Testis (tissue), 3 donors: ENCODE results near the gene CRIP3. TPM values are rescaled to one million over a fixed set of nuclear protein-coding genes. Genes with fewer than 3 reads are reported as not detected.

Experiments
- DNase-seq: peaks from one replicate; pipeline ENCODE4 v3.0.0-alpha.2; 2019
- H3K27ac ChIP-seq, 2 donors: fragments of 200-600 bp; sonication (generic); one replicate each; pipeline ENCODE4 v1.5.1; 2019
- H3K27me3 ChIP-seq: fragments of 200-600 bp; sonication (generic); one replicate; pipeline ENCODE4 v1.5.1; 2019
- H3K36me3 ChIP-seq: fragments of 200-600 bp; sonication (generic); one replicate; pipeline ENCODE4 v1.5.1; 2017; ENCODE audit warnings: low read depth; ENCODE audit errors: missing control alignments
- H3K4me1 ChIP-seq: fragments of 200-600 bp; sonication (generic); one replicate; pipeline ENCODE4 v1.5.1; 2019
- H3K4me3 ChIP-seq, 2 donors: fragments of 200-600 bp; sonication (generic); one replicate each; pipeline ENCODE4 v1.5.1; 2017 to 2019
- H3K9me3 ChIP-seq: fragments of 200-600 bp; sonication (generic); one replicate; pipeline ENCODE4 v1.5.1; 2017
- POLR2A ChIP-seq: fragments of 450-650 bp; IDR thresholded peaks from one replicate; pipeline ENCODE4 v1.6.1; 2017; ENCODE audit warnings: antibody characterized with exemption, mild to moderate bottlenecking, moderate library complexity
- WGBS, 2 donors: methylation state at CpG; one replicate each; pipeline ENCODE4 v1.1.5; 2018; 5-methylcytosine and 5-hydroxymethylcytosine counted together
- intact Hi-C: fragments of 100-400 bp; cut with DNase I; formaldehyde crosslinking; loops from one replicate; pipeline ENCODE4 v1.15.1; 2023; ENCODE audit warnings: low total_unique reads
- polyA plus RNA-seq: library from polyadenylated mRNA; stranded (reverse); fragments of 350-450 nt; fragmentation: Illumina TruSeq; extraction: RNeasy Lipid Tissue Mini Kit (QIAGEN cat#74804); gene quantifications from one replicate; pipeline ENCODE4 v1.2.3, GENCODE V29; 2014; ENCODE audit warnings: low read depth, low replicate concordance; ENCODE audit not compliant: insufficient read depth
- total RNA-seq, 2 donors: library from RNA; depleted of rRNA; stranded (reverse); fragments of >200 nt; gene quantifications; one replicate each; pipeline ENCODE4 v1.2.3, GENCODE V29; 2016
- TF ChIP-seq, protein P1 (sequence below), 3 experiments: fragments of 450-650 bp in 2 of 3; fragments of 200-600 bp in 1 of 3; sonication (generic) in 1 of 3; IDR thresholded peaks; one replicate each; pipeline ENCODE4 v1.5.1; 2016 to 2019; ENCODE audit warnings: antibody characterized with exemption in 3 of 3, mild to moderate bottlenecking in 2 of 3, moderate library complexity in 1 of 3

The CRIP3 gene
- total and polyA plus RNA-seq, 3 donors from 2014 or later, result 13.4 to 34.3 (median 33.4) TPM

DNA sequence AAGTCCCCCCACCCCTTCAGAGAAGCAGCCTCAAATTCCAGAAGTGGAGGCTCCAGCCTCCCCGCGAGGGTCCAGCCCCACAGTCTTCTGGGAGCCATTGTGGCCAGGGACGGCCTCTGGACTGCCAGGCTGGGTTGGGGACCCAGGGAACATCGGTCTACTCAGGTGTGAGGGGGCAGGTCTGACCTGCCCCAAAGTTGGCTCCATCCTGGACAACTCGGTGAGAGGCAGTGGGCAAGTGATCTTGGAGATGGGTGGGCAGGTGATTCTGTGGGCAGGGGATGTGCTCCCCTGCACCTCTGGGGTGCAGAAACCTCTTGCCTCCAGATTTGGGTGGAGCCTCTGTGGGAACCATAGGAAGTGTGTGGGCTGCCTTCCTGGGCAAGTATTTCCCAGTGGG is 22.8 kb downstream of the CRIP3 start:
- 56 to 58% methylated on average over 5 of the region's 5 CpGs for WGBS, 2 donors
- H3K36me3 ChIP-seq, result no peaks in the 10 kb centered on the region
- no peaks in the 10 kb centered on the region for H3K27me3 ChIP-seq
- H3K4me1 ChIP-seq, result no peaks in the 10 kb centered on the region
- intact Hi-C loops, result no loop called here
- DNase-seq, result no peak
- no peaks in the 10 kb centered on the region for H3K9me3 ChIP-seq
- peak overlapping the region; percentile 18 to 49 for H3K4me3 ChIP-seq
- TF ChIP-seq POLR2A, result no peak
- TF ChIP-seq, protein P1, sequence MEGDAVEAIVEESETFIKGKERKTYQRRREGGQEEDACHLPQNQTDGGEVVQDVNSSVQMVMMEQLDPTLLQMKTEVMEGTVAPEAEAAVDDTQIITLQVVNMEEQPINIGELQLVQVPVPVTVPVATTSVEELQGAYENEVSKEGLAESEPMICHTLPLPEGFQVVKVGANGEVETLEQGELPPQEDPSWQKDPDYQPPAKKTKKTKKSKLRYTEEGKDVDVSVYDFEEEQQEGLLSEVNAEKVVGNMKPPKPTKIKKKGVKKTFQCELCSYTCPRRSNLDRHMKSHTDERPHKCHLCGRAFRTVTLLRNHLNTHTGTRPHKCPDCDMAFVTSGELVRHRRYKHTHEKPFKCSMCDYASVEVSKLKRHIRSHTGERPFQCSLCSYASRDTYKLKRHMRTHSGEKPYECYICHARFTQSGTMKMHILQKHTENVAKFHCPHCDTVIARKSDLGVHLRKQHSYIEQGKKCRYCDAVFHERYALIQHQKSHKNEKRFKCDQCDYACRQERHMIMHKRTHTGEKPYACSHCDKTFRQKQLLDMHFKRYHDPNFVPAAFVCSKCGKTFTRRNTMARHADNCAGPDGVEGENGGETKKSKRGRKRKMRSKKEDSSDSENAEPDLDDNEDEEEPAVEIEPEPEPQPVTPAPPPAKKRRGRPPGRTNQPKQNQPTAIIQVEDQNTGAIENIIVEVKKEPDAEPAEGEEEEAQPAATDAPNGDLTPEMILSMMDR (IDR thresholded peaks at IDR 0.05), result no peak
- H3K27ac ChIP-seq, result no peak overlapping the region

DNA sequence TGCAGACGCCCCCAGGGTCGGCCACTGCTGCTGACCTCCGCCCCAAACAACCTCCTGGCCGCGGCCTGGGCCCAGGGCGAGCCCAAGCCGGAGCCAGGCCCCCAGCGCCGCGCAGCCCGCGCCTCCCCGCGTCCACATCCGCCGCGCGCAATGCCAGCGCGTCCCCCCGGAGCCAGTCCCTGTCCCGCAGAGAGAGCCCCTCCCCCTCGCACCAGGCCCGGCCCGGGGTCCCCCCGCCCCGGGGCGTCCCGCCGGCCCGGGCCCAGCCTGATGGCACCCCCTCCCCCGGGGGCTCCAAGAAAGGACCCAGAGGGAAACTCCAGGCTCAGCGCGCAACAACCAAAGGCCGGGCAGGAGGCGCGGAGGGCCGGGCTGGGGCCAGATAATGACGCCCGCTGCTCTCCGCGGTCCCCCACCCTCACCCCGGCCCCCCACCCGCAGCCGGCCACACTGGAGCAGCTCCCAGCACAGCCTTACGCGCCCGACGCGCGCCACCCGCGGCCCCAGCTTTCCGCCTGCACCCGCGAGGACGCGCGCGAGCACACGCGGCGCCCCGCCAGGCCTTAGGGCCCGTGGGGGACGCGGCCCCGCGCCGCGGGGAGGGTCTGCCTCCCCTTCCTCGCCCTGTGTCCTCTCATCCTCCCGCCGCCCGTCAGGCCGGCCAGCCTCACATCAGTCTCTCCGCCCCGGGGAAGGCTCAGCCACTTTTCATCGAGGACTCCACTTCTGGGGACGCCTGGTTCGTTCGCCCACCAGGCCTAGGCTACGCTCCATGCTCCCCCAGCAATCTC is 23.4 kb downstream of the CRIP3 start:
- DNase-seq, result no peak
- Histone ChIP-seq H3K9me3 (no peaks in the 10 kb centered on the region), H3K4me3 (peak overlapping the region; percentile 18 to 49), H3K4me1 (no peaks in the 10 kb centered on the region), H3K36me3 (no peaks in the 10 kb centered on the region), H3K27ac (no peak overlapping the region), H3K27me3 (no peaks in the 10 kb centered on the region)
- intact Hi-C loops, result no loop called here
- TF ChIP-seq POLR2A, result no peak
- TF ChIP-seq, protein P1 (IDR thresholded peaks at IDR 0.05), result no peak
- 2 to 4% methylated on average over 32 to 41 of the region's 83 CpGs for WGBS, 2 donors

DNA sequence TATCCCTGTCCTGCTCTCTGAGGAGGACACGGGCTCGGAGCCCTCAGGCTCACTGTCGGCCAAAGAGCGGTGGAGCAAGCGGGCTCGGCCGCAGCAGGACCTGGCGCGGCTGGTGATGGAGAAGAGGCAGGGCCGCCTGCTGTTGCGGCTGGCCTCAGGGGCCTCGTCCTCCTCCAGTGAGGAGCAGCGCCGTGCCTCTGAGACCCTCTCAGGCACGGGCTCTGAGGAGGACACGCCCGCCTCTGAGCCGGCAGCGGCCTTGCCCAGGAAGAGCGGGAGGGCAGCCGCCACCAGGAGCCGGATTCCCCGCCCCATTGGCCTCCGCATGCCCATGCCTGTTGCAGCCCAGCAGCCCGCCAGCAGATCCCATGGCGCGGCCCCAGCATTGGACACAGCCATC is 24.7 kb downstream of the CRIP3 start:
- intact Hi-C loops, result no loop called here
- Histone ChIP-seq H3K4me1 (no peaks in the 10 kb centered on the region), H3K27ac (no peak overlapping the region), H3K4me3 (no peak overlapping the region), H3K27me3 (no peaks in the 10 kb centered on the region), H3K36me3 (no peaks in the 10 kb centered on the region), H3K9me3 (no peaks in the 10 kb centered on the region)
- TF ChIP-seq, protein P1 (IDR thresholded peaks at IDR 0.05), result no peak
- no peak for TF ChIP-seq POLR2A
- 91 to 93% methylated on average over 9 to 27 of the region's 27 CpGs for WGBS, 2 donors
- DNase-seq, result no peak

DNA sequence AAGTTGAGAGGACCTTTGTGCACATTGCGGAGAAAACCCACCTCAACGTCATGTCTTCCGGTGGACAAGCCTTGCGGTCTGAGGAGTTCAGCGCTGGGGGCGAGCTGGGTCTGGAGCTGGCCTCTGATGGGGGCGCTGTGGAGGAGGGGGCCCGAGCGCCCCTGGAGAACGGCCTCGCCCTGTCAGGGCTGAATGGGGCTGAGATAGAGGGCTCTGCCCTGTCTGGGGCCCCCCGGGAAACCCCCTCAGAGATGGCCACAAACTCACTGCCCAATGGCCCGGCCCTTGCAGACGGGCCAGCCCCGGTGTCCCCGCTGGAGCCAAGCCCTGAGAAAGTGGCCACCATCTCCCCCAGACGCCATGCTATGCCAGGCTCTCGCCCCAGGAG is 25.1 kb downstream of the CRIP3 start:
- Histone ChIP-seq H3K4me1 (no peaks in the 10 kb centered on the region), H3K36me3 (no peaks in the 10 kb centered on the region), H3K27ac (no peak overlapping the region), H3K9me3 (no peaks in the 10 kb centered on the region), H3K27me3 (no peaks in the 10 kb centered on the region), H3K4me3 (no peak overlapping the region)
- DNase-seq, result no peak
- intact Hi-C loops, result no loop called here
- TF ChIP-seq POLR2A, result no peak
- 87 to 97% methylated on average over 6 to 18 of the region's 18 CpGs for WGBS, 2 donors

DNA sequence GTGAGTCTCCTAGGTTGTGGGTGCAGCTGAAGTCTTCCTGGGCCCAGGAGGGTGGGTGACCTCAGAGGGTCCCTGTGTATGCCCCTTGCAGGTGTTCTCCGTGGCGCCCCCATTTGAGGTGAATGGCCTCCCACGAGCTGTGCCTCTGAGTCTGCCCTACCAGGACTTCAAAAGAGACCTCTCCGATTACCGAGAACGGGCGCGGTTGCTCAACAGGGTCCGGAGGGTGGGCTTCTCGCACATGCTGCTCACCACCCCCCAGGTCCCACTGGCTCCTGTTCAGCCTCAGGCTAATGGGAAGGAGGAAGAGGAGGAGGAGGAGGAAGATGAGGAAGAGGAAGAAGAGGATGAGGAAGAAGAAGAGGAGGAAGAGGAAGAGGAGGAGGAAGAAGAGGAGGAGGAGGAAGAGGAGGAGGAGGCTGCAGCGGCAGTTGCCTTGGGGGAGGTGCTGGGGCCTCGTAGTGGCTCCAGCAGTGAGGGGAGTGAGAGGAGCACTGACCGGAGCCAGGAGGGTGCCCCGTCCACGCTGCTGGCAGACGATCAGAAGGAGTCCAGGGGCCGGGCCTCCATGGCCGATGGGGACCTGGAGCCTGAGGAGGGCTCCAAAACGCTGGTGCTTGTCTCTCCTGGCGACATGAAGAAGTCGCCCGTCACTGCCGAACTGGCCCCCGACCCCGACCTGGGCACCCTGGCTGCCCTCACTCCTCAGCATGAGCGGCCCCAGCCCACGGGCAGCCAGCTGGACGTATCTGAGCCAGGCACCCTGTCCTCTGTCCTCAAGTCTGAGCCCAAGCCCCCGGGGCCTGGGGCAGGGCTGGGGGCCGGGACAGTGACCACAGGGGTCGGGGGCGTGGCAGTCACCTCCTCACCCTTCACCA is 25.8 kb downstream of the CRIP3 start:
- WGBS, 2 donors, result 76 to 85% methylated on average over 17 to 32 of the region's 32 CpGs
- no peak for DNase-seq
- H3K4me1 ChIP-seq, result no peaks in the 10 kb centered on the region
- H3K27ac ChIP-seq, result no peak overlapping the region
- no peak overlapping the region for H3K4me3 ChIP-seq
- TF ChIP-seq, protein P1 (IDR thresholded peaks at IDR 0.05), result no peak
- TF ChIP-seq POLR2A, result no peak
- H3K27me3 ChIP-seq, result no peaks in the 10 kb centered on the region
- intact Hi-C loops, result no loop called here
- no peaks in the 10 kb centered on the region for H3K36me3 ChIP-seq
- no peaks in the 10 kb centered on the region for H3K9me3 ChIP-seq
